DOHH2 (cell line): ENCODE results near the gene SYTL5.
"Not testable (repeated sequence)": the region's sequence is repeated elsewhere in the genome, so short reads cannot be mapped to it uniquely, and the experiment has no call there.

Source experiments
- H3F3A ChIP-seq: fragments of 200-600 bp; sonication (generic), shearing (Covaris generic); 2 replicates; pipeline ENCODE4 v1.6.0; 2016; ENCODE audit warnings: antibody characterized with exemption, mild to moderate bottlenecking; ENCODE audit not compliant: control insufficient read depth, insufficient read depth
- H3K27ac ChIP-seq: fragments of 200-600 bp; sonication (generic); 2 replicates; pipeline ENCODE4 v1.5.1; 2014; ENCODE audit warnings: low read depth, mild to moderate bottlenecking, low read length, moderate library complexity
- H3K27me3 ChIP-seq: fragments of 200-600 bp; sonication (generic); 2 replicates; pipeline ENCODE4 v1.6.1; 2014; ENCODE audit warnings: mild to moderate bottlenecking, low read length, mixed read lengths; ENCODE audit not compliant: control insufficient read depth
- H3K36me3 ChIP-seq: fragments of 200-600 bp; sonication (generic); 2 replicates; pipeline ENCODE4 v1.6.1; 2014; ENCODE audit warnings: mild to moderate bottlenecking, low read length, moderate library complexity, mixed read lengths; ENCODE audit not compliant: control insufficient read depth
- H3K4me1 ChIP-seq: fragments of 200-600 bp; sonication (generic); 2 replicates; pipeline ENCODE4 v1.6.1; 2014; ENCODE audit warnings: mild to moderate bottlenecking, low read length, mixed read lengths; ENCODE audit not compliant: control insufficient read depth
- H3K4me2 ChIP-seq: fragments of 200-600 bp; sonication (generic); 2 replicates; pipeline ENCODE4 v1.6.0; 2014; ENCODE audit warnings: mild to moderate bottlenecking, low read length, moderate library complexity
- H3K4me3 ChIP-seq: fragments of 200-600 bp; sonication (generic); 2 replicates; pipeline ENCODE4 v1.5.1; 2014; ENCODE audit warnings: mild to moderate bottlenecking, low read length, mixed read lengths
- H3K79me2 ChIP-seq: fragments of 200-600 bp; sonication (generic); 2 replicates; pipeline ENCODE4 v1.6.1; 2014; ENCODE audit warnings: mild to moderate bottlenecking, low read length, mixed read lengths; ENCODE audit not compliant: control insufficient read depth
- H3K9me2 ChIP-seq: fragments of 200-600 bp; sonication (generic); replicated peaks from 2 replicates; pipeline ENCODE4 v1.6.1; 2014; ENCODE audit warnings: mild to moderate bottlenecking, low read length, mixed read lengths; ENCODE audit not compliant: control insufficient read depth
- H3K9me3 ChIP-seq: fragments of 200-600 bp; sonication (generic); 2 replicates; pipeline ENCODE4 v1.6.1; 2014; ENCODE audit warnings: antibody characterized with exemption, low read length, mixed read lengths; ENCODE audit not compliant: control insufficient read depth, insufficient read depth
- H4K20me1 ChIP-seq: fragments of 200-600 bp; sonication (generic); 2 replicates; pipeline ENCODE4 v1.6.0; 2014; ENCODE audit warnings: low read depth, mild to moderate bottlenecking, antibody characterized with exemption, low read length, moderate library complexity; ENCODE audit not compliant: control insufficient read depth, insufficient read depth
- CTCF ChIP-seq: fragments of 200-600 bp; sonication (generic); IDR thresholded peaks from one replicate; pipeline ENCODE4 v1.5.1; 2014; ENCODE audit warnings: antibody characterized with exemption, mild to moderate bottlenecking, low read depth, low read length; ENCODE audit not compliant: poor library complexity, severe bottlenecking
- EZH2phosphoT487 ChIP-seq: fragments of 200-600 bp; sonication (generic); IDR thresholded peaks from 2 replicates; pipeline ENCODE4 v1.6.1; 2017; ENCODE audit warnings: borderline replicate concordance, mild to moderate bottlenecking, antibody characterized with exemption, low read length, moderate library complexity, mixed read lengths

The SYTL5 gene

DNA sequence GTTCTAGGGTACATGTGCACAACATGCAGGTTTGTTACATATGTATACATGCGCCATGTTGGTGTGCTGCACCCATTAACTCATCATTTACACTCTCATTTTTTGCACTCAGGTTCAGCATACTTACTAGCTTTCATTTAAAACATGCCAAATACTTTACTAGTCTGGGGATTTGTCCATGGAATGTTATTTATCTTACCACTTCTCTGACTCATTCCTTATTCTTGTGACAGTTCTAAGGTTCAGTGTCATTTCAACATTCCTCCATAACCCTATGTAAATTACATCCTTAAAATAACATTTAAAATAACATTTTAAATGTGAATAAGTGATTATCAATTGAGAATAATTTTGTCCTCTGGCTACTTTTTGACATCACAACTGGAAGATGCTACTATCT is 19.5 kb upstream of the SYTL5 start:
- no peaks in the 10 kb centered on the region for H3K36me3 ChIP-seq
- no peaks in the 10 kb centered on the region for H3K4me1 ChIP-seq
- no peaks in the 10 kb centered on the region for H3K27me3 ChIP-seq
- H3K4me3 ChIP-seq = no peak overlapping the region
- H3K79me2 ChIP-seq = no peaks in the 10 kb centered on the region
- H3K9me2 ChIP-seq = no peaks in the 10 kb centered on the region
- H3K27ac ChIP-seq = no peak overlapping the region
- no peaks in the 10 kb centered on the region for H3K9me3 ChIP-seq
- H3F3A ChIP-seq = no peaks in the 10 kb centered on the region
- no peak overlapping the region for H3K4me2 ChIP-seq
- TF ChIP-seq CTCF (no peak), EZH2phosphoT487 (no peak)
- no peaks in the 10 kb centered on the region for H4K20me1 ChIP-seq

DNA sequence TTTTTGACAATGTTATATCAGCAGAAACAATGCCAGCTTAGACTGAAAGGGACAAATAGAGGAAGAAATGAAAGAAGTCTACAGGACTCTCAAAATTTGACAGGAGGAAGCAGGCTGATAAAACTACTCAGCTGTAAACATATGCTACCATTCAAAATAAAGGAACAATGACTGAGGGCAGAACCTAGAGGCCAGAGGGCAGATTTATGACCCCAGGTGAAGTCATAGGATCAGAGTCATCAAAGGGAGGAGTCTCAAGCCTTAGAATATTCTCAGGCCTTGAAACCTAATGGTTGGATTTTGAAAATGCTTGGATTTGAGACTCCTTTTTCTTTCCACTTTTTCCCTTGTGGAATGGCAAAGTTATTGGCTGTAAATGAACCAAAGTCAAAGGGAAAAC is 17.0 kb upstream of the SYTL5 start:
- no peaks in the 10 kb centered on the region for H3K36me3 ChIP-seq

GRCh38 chrX:37991303-37991702 is 15.1 kb upstream of the SYTL5 start:
- H3K79me2 ChIP-seq, H3K27ac ChIP-seq, H3F3A ChIP-seq, H3K4me1 ChIP-seq, H3K27me3 ChIP-seq, H3K4me2 ChIP-seq, H4K20me1 ChIP-seq, H3K9me2 ChIP-seq, H3K9me3 ChIP-seq, H3K36me3 ChIP-seq, H3K4me3 ChIP-seq: not testable (repeated sequence)

More for the DNA sequence above, 17.0 kb upstream of the SYTL5 start:
- Histone ChIP-seq H3K4me3 (no peak overlapping the region), H3K9me2 (no peaks in the 10 kb centered on the region), H3K27me3 (no peaks in the 10 kb centered on the region), H4K20me1 (no peaks in the 10 kb centered on the region), H3K79me2 (no peaks in the 10 kb centered on the region), H3K4me1 (no peaks in the 10 kb centered on the region), H3K4me2 (no peak overlapping the region), H3K9me3 (no peaks in the 10 kb centered on the region), H3F3A (no peaks in the 10 kb centered on the region), H3K27ac (no peak overlapping the region)
- no peak for TF ChIP-seq CTCF
- TF ChIP-seq EZH2phosphoT487 = no peak

DNA sequence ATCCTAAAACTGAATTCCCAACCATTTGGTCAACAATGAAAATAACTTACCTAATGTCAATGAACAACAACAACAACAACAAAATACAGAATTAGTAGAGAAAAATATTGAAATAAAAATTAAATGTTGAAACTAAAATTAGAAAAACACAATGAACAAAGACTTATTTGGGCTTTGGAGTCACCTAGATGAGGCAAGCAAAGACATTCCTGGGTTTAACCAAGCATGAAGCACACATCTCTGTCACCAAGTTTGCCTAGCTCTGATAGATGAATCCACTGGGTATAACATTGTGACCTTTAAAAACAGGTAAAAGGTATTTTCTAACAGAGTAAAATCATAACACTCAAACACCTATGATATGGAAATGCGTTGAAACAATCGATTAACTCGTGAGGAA is 13.2 kb upstream of the SYTL5 start:
- Histone ChIP-seq H3K27ac (no peak overlapping the region), H3K9me2 (no peaks in the 10 kb centered on the region), H4K20me1 (no peaks in the 10 kb centered on the region), H3K4me3 (no peak overlapping the region), H3K4me1 (no peaks in the 10 kb centered on the region), H3K36me3 (no peaks in the 10 kb centered on the region), H3K4me2 (no peak overlapping the region), H3K9me3 (no peaks in the 10 kb centered on the region), H3F3A (no peaks in the 10 kb centered on the region), H3K79me2 (no peaks in the 10 kb centered on the region), H3K27me3 (no peaks in the 10 kb centered on the region)
- TF ChIP-seq CTCF = no peak
- no peak for TF ChIP-seq EZH2phosphoT487
